HG02943 (cell line): ENCODE data around the gene TPP2.

ENCODE experiments used
- ATAC-seq: cut with Tn5 transposase; IDR thresholded peaks from one replicate; pipeline ENCODE4 v1.9.1; 2021; ENCODE audit warnings: mild to moderate bottlenecking, low read depth, moderate library complexity; ENCODE audit not compliant: unreplicated experiment

Gene TPP2

GRCh38 chr13:102710261-102710679, 113.5 kb downstream of the TPP2 start:
- ATAC-seq, result no peak

DNA sequence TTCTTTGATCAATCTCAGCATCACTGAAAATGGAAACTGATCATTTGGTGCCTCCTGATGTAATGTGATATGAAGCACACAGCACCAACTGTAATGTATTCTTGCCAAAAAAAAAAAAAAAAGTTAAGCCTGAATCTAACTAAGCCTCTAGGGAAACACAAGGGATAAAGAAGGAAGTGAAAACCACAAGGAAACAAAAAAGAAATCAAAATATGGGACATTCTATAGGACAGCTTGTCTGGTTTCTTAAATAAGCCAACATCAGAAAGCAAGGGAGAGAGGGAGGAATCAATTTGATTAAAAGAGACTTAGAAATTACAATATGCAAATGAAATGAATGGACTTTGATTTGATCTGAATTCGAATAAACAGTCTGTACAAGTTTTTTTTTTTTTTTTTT, 118.7 kb downstream of the TPP2 start:
- no peak for ATAC-seq

GRCh38 chr13:102718746-102719145, 122.0 kb downstream of the TPP2 start:
- no peak for ATAC-seq

GRCh38 chr13:102721800-102722231, 125.0 kb downstream of the TPP2 start:
- no peak for ATAC-seq

DNA sequence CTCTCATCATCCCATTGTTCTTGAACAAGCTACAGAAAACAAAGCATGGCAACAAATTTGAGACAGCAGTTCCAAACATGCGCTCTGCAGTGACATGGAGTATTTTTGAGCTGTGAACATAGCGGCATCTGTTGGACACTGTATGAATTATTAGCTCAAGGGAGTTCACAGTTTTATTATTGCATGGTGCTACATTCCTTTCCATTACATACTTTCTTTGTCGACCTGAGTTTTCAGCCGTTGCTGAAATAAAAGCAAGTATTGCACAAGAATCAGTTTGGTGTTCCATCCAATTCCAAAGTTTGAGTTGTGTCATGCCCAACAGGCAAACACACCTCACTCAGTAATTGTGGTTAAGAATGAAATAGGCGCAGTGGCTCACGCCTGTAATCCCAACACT, 128.1 kb downstream of the TPP2 start:
- ATAC-seq, result no peak

GRCh38 chr13:102726430-102726829, 129.6 kb downstream of the TPP2 start:
- ATAC-seq, result no peak
